Keratinocyte (primary cell): ENCODE data around the gene MRAP. TPM values are rescaled to one million over a fixed set of nuclear protein-coding genes. Genes with fewer than 3 reads are reported as not detected.

ENCODE experiments used
- DNase-seq: peaks from one replicate; pipeline ENCODE4 v3.0.0-alpha.2; 2011; ENCODE audit warnings: low read depth, missing footprints, low spot score
- FAIRE-seq: peaks from 2 replicates; lab custom pipeline; 2011; peaks lifted over from hg19 to GRCh38; lab: Jason Lieb, UNC
- H2AFZ ChIP-seq: 2 replicates; pipeline ENCODE4 v1.6.0; 2012; ENCODE audit warnings: low read length, control low read depth, inconsistent platforms; ENCODE audit not compliant: control insufficient read depth
- H3K27ac ChIP-seq: 2 replicates; pipeline ENCODE4 v1.5.1; 2011; ENCODE audit warnings: low read length; ENCODE audit not compliant: control insufficient read depth, insufficient read depth
- H3K27me3 ChIP-seq: 3 replicates; pipeline ENCODE4 v1.6.0; 2011; ENCODE audit warnings: low read length; ENCODE audit not compliant: control insufficient read depth, insufficient read depth; ENCODE audit errors: extremely low read depth
- H3K36me3 ChIP-seq, 2 experiments: 2 replicates in 1 of 2; 3 replicates in 1 of 2; pipeline ENCODE4 v1.5.1; 2011; ENCODE audit warnings: low read length in 2 of 2, mild to moderate bottlenecking in 1 of 2; ENCODE audit not compliant: control insufficient read depth in 2 of 2, insufficient read depth in 2 of 2; ENCODE audit errors: extremely low read depth in 1 of 2
- H3K4me1 ChIP-seq: 3 replicates; pipeline ENCODE4 v1.5.1; 2011; ENCODE audit warnings: low read length; ENCODE audit not compliant: control insufficient read depth, insufficient read depth; ENCODE audit errors: extremely low read depth
- H3K4me2 ChIP-seq: 3 replicates; pipeline ENCODE4 v1.6.0; 2011; ENCODE audit warnings: low read depth, low read length; ENCODE audit not compliant: control insufficient read depth, insufficient read depth; ENCODE audit errors: extremely low read depth
- H3K4me3 ChIP-seq, 3 experiments: fragments of 200-600 bp in 1 of 3; sonication (generic) in 1 of 3; 2 replicates in 2 of 3; 3 replicates in 1 of 3; pipeline ENCODE4 v1.5.1; 2011 to 2016; ENCODE audit warnings: low read length in 3 of 3, mild to moderate bottlenecking in 3 of 3, control low read depth in 2 of 3, inconsistent platforms in 1 of 3, low read depth in 1 of 3, mixed read lengths in 1 of 3, mixed run types in 1 of 3, moderate library complexity in 1 of 3; ENCODE audit not compliant: control insufficient read depth in 2 of 3, insufficient read depth in 2 of 3; ENCODE audit errors: extremely low read depth in 1 of 3
- H3K79me2 ChIP-seq: 2 replicates; pipeline ENCODE4 v1.6.0; 2012; ENCODE audit warnings: low read length; ENCODE audit not compliant: control insufficient read depth, insufficient read depth
- H3K9ac ChIP-seq: 3 replicates; pipeline ENCODE4 v1.6.0; 2011; ENCODE audit warnings: low read length; ENCODE audit not compliant: control insufficient read depth, insufficient read depth; ENCODE audit errors: extremely low read depth
- H3K9me1 ChIP-seq: 3 replicates; pipeline ENCODE4 v1.6.0; 2011; ENCODE audit warnings: low read length; ENCODE audit not compliant: control insufficient read depth, insufficient read depth; ENCODE audit errors: extremely low read depth
- H3K9me3 ChIP-seq: 2 replicates; pipeline ENCODE4 v1.5.1; 2012; ENCODE audit warnings: low read depth, low read length; ENCODE audit not compliant: control insufficient read depth
- H4K20me1 ChIP-seq: 3 replicates; pipeline ENCODE4 v1.6.0; 2011; ENCODE audit warnings: low read length; ENCODE audit not compliant: control insufficient read depth, insufficient read depth; ENCODE audit errors: extremely low read depth
- EZH2 ChIP-seq: IDR thresholded peaks from one replicate; pipeline ENCODE4 v1.6.1; 2012; ENCODE audit warnings: inconsistent platforms, mild to moderate bottlenecking, low read length, moderate library complexity
- dilution Hi-C: fragments of 300-500 bp; cut with MboI; formaldehyde crosslinking; loops from one replicate; pipeline ENCODE4 v1.7.0; 2020; ENCODE audit warnings: low sequenced_read_pairs; ENCODE audit not compliant: extremely low pct_ligation_motif_present
- polyA minus RNA-seq, 3 experiments: library from RNA; depleted of rRNA, polyadenylated mRNA; stranded (reverse); fragments of >200 nt; gene quantifications; 1 replicate in 1 of 3; 2 replicates in 1 of 3; 3 replicates in 1 of 3; pipeline ENCODE4 v1.2.3, GENCODE V29; 2011
- polyA plus RNA-seq, 5 experiments: library from polyadenylated mRNA; depleted of rRNA in 3 of 5; stranded (reverse) in 3 of 5; stranded (forward) in 1 of 5; unstranded in 1 of 5; fragments of >200 nt; gene quantifications; 1 replicate in 1 of 5; 2 replicates in 3 of 5; 3 replicates in 1 of 5; pipeline versions ENCODE4 v1.2.1 to v1.2.3, GENCODE V29; 2011 to 2012; ENCODE audit warnings: missing spikeins in 2 of 5, low read depth in 1 of 5, low replicate concordance in 1 of 5
- TF ChIP-seq, protein P1 (sequence below), 3 experiments: IDR thresholded peaks in 1 of 3; conservative IDR thresholded peaks in 1 of 3; optimal IDR thresholded peaks in 1 of 3; 2 replicates in 2 of 3; 3 replicates in 1 of 3; pipeline versions ENCODE3 to v1.5.1; 2011; ENCODE audit warnings: low read length in 3 of 3, mild to moderate bottlenecking in 3 of 3, moderate library complexity in 2 of 3, control low read depth in 1 of 3, inconsistent platforms in 1 of 3; ENCODE audit not compliant: insufficient read depth in 2 of 3; ENCODE audit errors: extremely low read depth in 1 of 3

Gene MRAP
- polyA plus RNA-seq (not detected in 3 replicates), polyA minus RNA-seq (not detected in 3 replicates)
- not detected for polyA plus RNA-seq (2011; ENCODE audit: low read depth)
- polyA plus RNA-seq (2011; cell fraction: cytosol; rRNA removed): not detected in 2 replicates
- polyA plus RNA-seq (2011; cell fraction: nucleus; rRNA removed): not detected in 2 replicates
- polyA plus RNA-seq (2012; ENCODE audit: low replicate concordance): not detected in 2 replicates
- not detected for polyA minus RNA-seq (2011; cell fraction: cytosol; rRNA and poly(A)+ RNA removed)
- polyA minus RNA-seq (2011; cell fraction: nucleus; rRNA and poly(A)+ RNA removed): not detected in 2 replicates

DNA sequence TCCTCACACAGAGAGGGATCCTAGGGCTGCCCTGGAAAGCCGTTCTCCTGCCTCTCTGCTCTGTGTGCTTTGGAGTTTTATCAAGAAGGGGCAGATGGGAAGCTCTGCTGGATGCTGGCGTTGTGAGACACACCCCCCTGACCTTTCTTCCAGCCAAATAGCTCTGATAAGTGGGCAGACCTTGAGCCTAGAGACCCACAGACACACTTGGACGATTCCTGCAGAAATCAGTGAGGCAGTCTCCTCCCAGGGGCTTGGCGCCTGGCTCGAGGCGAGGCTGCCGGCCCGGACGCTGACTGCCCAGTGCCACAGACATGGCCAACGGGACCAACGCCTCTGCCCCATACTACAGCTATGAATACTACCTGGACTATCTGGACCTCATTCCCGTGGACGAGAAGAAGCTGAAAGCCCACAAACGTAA is at the start of gene MRAP:
Gene MRAP, plus strand, starts transcription at position 198 of the 424 bp plus-strand sequence. Its CDS starts 117 bp downstream, at position 315.
- H3K4me1 ChIP-seq: no peaks in the 10 kb centered on the region
- FAIRE-seq: no peak
- no peak within 1 kb of the TSS for H3K4me2 ChIP-seq
- H3K79me2 ChIP-seq: no peaks in the 10 kb centered on the region
- no peak for TF ChIP-seq EZH2
- TF ChIP-seq, protein P1, sequence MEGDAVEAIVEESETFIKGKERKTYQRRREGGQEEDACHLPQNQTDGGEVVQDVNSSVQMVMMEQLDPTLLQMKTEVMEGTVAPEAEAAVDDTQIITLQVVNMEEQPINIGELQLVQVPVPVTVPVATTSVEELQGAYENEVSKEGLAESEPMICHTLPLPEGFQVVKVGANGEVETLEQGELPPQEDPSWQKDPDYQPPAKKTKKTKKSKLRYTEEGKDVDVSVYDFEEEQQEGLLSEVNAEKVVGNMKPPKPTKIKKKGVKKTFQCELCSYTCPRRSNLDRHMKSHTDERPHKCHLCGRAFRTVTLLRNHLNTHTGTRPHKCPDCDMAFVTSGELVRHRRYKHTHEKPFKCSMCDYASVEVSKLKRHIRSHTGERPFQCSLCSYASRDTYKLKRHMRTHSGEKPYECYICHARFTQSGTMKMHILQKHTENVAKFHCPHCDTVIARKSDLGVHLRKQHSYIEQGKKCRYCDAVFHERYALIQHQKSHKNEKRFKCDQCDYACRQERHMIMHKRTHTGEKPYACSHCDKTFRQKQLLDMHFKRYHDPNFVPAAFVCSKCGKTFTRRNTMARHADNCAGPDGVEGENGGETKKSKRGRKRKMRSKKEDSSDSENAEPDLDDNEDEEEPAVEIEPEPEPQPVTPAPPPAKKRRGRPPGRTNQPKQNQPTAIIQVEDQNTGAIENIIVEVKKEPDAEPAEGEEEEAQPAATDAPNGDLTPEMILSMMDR (optimal IDR thresholded peaks at IDR 0.05 in 1 of 3, IDR thresholded peaks at IDR 0.05 in 1 of 3, conservative IDR thresholded peaks at IDR 0.05 in 1 of 3; ENCODE audit: extremely low read depth in 1 of 3, insufficient read depth in 2 of 3, low read length in 3 of 3): no peak
- DNase-seq: no peak
- dilution Hi-C loops: no loop called here
- H3K36me3 ChIP-seq: peaks cover 6 to 17% of the 10 kb centered on the region in 2 experiments
- H3K9me1 ChIP-seq: no peaks in the 10 kb centered on the region
- no peak within 1 kb of the TSS for H2AFZ ChIP-seq
- H3K9ac ChIP-seq: no peak within 1 kb of the TSS
- no peaks in the 10 kb centered on the region for H3K9me3 ChIP-seq
- no peaks in the 10 kb centered on the region for H3K27me3 ChIP-seq
- H3K27ac ChIP-seq: no peak within 1 kb of the TSS
- H4K20me1 ChIP-seq: no peaks in the 10 kb centered on the region
- no peak within 1 kb of the TSS for H3K4me3 ChIP-seq

DNA sequence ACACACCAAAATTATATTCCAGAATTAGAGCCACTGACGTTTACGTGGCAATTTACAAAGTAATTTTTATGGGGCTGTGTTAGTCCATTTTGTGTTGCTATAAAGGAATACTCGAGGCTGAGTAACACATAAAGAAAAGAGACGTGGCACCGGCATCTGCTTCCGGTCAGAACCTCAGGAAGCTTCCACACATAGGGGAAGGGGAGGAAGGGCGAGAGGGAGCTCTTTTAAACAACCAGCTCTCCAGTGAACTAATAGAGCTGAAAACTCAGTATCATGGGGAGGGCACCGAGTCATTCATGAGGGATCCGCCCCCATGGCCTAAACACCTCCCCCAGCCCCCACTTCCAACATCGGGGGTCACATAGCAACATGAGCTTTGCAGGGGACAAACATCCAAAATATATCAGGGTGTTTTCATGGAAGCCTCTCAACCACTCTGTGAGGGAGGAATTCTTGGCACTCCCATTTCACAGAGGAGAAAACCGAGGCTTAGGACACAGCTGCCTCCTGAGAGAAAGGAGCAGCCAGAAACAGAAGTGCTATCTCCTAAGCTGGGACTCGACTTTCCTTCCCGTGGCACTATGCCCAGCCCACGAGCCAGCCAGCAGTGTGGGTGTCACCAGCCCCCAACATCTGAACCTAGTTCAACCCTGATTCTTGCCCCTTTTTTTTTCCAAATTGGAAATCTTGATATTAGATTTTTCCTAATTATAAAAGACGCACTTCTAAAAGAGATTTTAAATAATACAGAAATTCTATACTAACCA is 49.0 kb upstream of the MRAP start:
- Histone ChIP-seq H3K27ac (no peak overlapping the region), H3K27me3 (no peaks in the 10 kb centered on the region), H3K9me3 (no peaks in the 10 kb centered on the region), H3K9ac (no peak overlapping the region), H3K4me1 (no peaks in the 10 kb centered on the region), H2AFZ (no peak overlapping the region), H3K4me3 (no peak overlapping the region), H3K36me3 (no peaks in the 10 kb centered on the region), H4K20me1 (no peaks in the 10 kb centered on the region), H3K79me2 (no peaks in the 10 kb centered on the region), H3K9me1 (no peaks in the 10 kb centered on the region), H3K4me2 (no peak overlapping the region)
- no peak for DNase-seq
- FAIRE-seq: no peak
- dilution Hi-C loops: no loop called here
- no peak for TF ChIP-seq EZH2
- TF ChIP-seq, protein P1 (optimal IDR thresholded peaks at IDR 0.05 in 1 of 3, IDR thresholded peaks at IDR 0.05 in 1 of 3, conservative IDR thresholded peaks at IDR 0.05 in 1 of 3; ENCODE audit: extremely low read depth in 1 of 3, insufficient read depth in 2 of 3, low read length in 3 of 3): no peak
